Measurements from ENCODE around the gene LATS1. TPM values are rescaled to one million over a fixed set of nuclear protein-coding genes. Genes with fewer than 3 reads are reported as not detected.

The LATS1 gene
- total RNA-seq, 1 donor from 2014 or later = 10.3 TPM

DNA sequence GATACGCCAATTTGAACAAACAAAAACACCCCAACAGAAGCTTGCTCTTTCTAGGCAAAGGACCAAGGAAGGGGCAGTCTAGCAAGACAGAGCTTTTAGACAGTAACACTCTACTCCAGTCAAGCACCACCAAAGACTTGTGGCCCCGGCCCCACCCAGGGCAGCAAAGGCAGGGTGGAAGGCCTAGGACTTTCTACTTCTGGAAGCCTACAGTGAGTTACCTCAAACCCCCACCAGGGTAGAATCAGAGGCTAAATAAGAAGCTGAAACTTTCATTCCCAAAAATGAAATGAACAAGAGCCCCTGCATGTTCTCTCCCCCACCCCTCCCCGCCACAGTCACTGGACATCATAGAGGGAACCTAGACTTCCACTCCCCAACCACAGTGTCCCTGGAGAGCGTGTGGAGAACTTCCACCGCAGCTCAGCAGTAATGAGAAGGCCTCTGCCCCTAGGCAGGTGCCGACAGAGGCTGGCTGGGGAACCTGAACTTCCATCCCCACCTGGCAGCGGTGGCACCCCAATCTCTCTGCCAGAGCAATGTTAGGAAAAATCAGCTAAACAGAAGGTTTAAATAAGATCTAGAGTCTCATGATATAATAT, 109.4 kb downstream of the LATS1 start:
- no peak for DNase-seq (ENCODE audit: missing footprints)
- intact Hi-C loops (cut with DNase I) = no loop called here
- ATAC-seq = no peak

Other genes starting within 250 kb of the LATS1 start
- gene ZC3H12D, start 233.1 kb downstream of the LATS1 start, total RNA-seq = 0.51 TPM
- 15.3 TPM for gene PPIL4, start 172.1 kb downstream of the LATS1 start, total RNA-seq
- gene GINM1, start 151.7 kb downstream of the LATS1 start, total RNA-seq = 51.3 TPM
- 11.4 TPM for gene KATNA1, start 69.4 kb downstream of the LATS1 start, total RNA-seq
- gene NUP43, start 28.4 kb upstream of the LATS1 start, total RNA-seq = 28.1 TPM
- gene PCMT1, start 31.6 kb upstream of the LATS1 start, total RNA-seq = 173 TPM
- gene LRP11, start 146.3 kb upstream of the LATS1 start, total RNA-seq = 21.5 TPM
- gene RAET1E, start 180.0 kb upstream of the LATS1 start, total RNA-seq = 0.27 TPM
- gene RAET1G, start 205.0 kb upstream of the LATS1 start, total RNA-seq = 0.22 TPM
- gene ULBP2, start 223.9 kb upstream of the LATS1 start, total RNA-seq = 1.3 TPM
- 0.30 TPM for gene ULBP1, start 245.8 kb upstream of the LATS1 start, total RNA-seq